ENCODE results near the gene PLCH1. TPM values are rescaled to one million over a fixed set of nuclear protein-coding genes. Genes with fewer than 3 reads are reported as not detected.

PLCH1 gene
- total RNA-seq, 4 donors from 2014 or later = 0.68 to 1.2 (median 0.87) TPM

DNA sequence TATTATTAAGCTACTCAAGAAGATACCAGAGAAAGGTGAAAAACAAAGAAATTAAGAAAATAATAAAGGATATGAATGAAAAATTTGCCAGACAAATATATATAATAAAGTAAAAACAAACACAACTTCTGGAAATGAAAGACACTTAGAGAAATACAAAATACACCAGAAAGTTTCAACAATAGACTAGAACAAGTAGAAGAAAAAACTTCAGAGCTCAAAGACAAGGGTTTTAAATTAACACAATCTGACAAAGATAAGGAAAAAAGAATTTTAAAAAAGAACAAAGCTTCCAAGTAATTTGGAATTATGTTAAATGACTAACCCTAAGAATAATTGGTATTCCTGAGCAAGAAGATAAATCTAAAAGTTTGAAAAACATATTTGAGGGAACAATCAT is 135.3 kb downstream of the PLCH1 start:
- no peaks in the 10 kb centered on the region for H3K4me1 ChIP-seq
- no peaks in the 10 kb centered on the region for H3K36me3 ChIP-seq
- H3K27ac ChIP-seq = no peak overlapping the region
- DNase-seq (ENCODE audit: low spot score in 2 of 2) = no peak
- H3K4me3 ChIP-seq = no peak overlapping the region
- H3K9me3 ChIP-seq = no peaks in the 10 kb centered on the region
- H3K27me3 ChIP-seq = no peaks in the 10 kb centered on the region
- TF ChIP-seq POLR2AphosphoS5 (IDR thresholded peaks at IDR 0.05) = no peak
- TF ChIP-seq, protein P1, sequence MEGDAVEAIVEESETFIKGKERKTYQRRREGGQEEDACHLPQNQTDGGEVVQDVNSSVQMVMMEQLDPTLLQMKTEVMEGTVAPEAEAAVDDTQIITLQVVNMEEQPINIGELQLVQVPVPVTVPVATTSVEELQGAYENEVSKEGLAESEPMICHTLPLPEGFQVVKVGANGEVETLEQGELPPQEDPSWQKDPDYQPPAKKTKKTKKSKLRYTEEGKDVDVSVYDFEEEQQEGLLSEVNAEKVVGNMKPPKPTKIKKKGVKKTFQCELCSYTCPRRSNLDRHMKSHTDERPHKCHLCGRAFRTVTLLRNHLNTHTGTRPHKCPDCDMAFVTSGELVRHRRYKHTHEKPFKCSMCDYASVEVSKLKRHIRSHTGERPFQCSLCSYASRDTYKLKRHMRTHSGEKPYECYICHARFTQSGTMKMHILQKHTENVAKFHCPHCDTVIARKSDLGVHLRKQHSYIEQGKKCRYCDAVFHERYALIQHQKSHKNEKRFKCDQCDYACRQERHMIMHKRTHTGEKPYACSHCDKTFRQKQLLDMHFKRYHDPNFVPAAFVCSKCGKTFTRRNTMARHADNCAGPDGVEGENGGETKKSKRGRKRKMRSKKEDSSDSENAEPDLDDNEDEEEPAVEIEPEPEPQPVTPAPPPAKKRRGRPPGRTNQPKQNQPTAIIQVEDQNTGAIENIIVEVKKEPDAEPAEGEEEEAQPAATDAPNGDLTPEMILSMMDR (IDR thresholded peaks at IDR 0.05) = no peak
- TF ChIP-seq EP300 (IDR thresholded peaks at IDR 0.05) = no peak
- no peak for TF ChIP-seq POLR2A (IDR thresholded peaks at IDR 0.05)

DNA sequence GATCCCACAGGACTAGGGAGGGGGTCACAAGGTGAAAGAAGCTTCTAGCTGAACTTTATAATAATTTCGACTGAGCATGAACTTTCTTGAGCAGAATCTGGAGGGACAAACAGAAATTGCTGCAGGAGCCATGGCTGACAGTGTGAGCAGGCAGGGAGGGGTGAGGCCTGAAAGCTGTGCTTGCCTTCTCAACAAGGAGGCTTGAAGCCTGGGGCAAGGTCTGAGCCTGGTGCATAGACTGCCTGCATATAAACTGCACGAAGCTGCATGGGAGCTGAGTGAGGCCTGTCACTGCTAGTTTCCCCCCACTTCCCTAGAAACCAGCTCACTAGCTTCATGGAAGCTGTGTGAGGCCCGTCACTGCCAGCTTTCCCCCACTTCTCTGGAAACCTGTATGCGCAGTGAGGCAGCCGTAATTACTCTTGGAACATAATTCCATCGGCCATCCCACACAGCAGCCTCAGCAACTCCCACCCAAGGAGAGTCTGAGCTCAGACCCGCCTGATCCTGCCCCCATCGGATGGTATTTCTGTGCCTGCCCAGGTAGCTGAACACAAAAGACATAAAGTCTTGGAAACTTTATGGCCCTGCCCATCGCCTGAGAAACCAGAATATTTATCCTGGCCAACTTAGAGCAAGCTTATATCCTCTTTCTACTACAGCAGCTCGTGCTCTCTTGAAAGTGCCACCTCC is 136.5 kb downstream of the PLCH1 start:
- no peak overlapping the region for H3K4me3 ChIP-seq
- WGBS = 85% methylated on average over 10 of the region's 10 CpGs
- H3K27me3 ChIP-seq = no peaks in the 10 kb centered on the region
- no peaks in the 10 kb centered on the region for H3K4me1 ChIP-seq
- H3K36me3 ChIP-seq = no peaks in the 10 kb centered on the region
- no peak for TF ChIP-seq POLR2A (IDR thresholded peaks at IDR 0.05)
- TF ChIP-seq EP300 (IDR thresholded peaks at IDR 0.05) = no peak
- TF ChIP-seq POLR2AphosphoS5 (IDR thresholded peaks at IDR 0.05) = no peak
- TF ChIP-seq, protein P1 (IDR thresholded peaks at IDR 0.05) = no peak
- no peak for DNase-seq (ENCODE audit: low spot score in 2 of 2)
- H3K9me3 ChIP-seq = no peaks in the 10 kb centered on the region
- no peak overlapping the region for H3K27ac ChIP-seq

DNA sequence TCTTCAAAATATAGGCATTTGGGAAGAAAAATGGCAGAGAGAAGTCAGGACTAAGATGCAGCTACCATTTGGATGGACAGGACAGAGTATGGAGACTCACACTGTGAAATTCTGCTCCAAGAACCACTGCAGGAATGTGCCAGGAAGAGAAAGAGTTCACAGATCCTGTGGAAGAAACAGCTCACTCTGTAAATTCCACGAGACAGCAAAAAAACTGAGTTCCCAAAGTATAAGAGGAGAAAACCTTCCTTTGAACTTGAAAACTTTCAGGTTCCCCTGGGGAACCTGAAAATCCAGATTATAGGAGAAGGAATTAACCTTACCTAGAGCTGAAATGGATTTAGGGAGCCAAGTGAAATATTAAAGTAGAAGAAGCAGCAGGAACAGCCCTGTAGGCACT is 137.1 kb downstream of the PLCH1 start:
- Histone ChIP-seq H3K27ac (no peak overlapping the region), H3K4me1 (no peaks in the 10 kb centered on the region), H3K36me3 (no peaks in the 10 kb centered on the region), H3K9me3 (no peaks in the 10 kb centered on the region), H3K27me3 (no peaks in the 10 kb centered on the region), H3K4me3 (no peak overlapping the region)
- DNase-seq (ENCODE audit: low spot score in 2 of 2) = no peak
- TF ChIP-seq POLR2AphosphoS5 (IDR thresholded peaks at IDR 0.05) = no peak
- TF ChIP-seq EP300 (IDR thresholded peaks at IDR 0.05) = no peak
- TF ChIP-seq, protein P1 (IDR thresholded peaks at IDR 0.05) = no peak
- TF ChIP-seq POLR2A (IDR thresholded peaks at IDR 0.05) = no peak
- WGBS = 61% methylated on average over 1 of the region's 1 CpG

DNA sequence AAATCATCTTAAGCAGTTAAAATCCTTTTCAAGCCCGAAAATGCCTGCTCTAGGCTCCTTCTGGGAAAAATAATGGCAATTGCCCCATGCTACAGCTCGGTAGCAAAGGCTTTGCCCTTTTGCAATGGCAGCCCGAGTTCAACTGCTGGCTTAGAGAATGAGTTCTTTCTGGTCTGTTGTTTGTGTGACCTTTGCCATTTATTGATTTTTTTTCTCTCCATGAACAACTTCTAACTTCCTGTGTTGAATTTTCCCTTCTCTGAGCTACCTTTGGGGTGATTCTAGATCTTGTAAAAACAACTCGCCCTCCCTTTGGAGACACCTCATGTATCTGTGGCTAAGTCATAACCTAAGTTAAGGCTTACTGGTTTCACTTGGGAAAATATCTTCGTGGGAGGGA is 139.3 kb downstream of the PLCH1 start:
- H3K4me1 ChIP-seq = no peaks in the 10 kb centered on the region

DNA sequence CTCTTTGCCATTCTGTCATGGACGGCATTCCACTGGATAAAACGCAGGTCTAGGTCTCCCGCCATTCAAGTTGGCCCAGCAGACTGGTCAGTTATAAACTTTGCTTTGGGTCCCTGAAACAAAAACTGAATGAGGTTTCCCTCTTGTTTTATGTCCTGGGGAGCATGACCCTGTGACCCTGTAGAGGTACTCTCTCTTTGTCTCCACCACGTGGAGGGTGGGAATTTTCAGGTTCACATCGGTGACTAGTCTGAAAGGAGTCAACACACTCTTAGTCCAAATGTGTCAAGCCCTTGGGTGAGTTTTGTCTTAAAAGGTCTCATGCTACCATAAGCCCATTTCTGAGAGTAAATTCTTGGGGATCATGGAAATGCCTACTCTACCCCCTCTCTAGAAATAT is 139.9 kb downstream of the PLCH1 start:
- WGBS = 76% methylated on average over 5 of the region's 5 CpGs
- Histone ChIP-seq H3K4me3 (no peak overlapping the region), H3K36me3 (no peaks in the 10 kb centered on the region), H3K9me3 (no peaks in the 10 kb centered on the region), H3K27ac (no peak overlapping the region), H3K27me3 (no peaks in the 10 kb centered on the region), H3K4me1 (no peaks in the 10 kb centered on the region)
- DNase-seq (ENCODE audit: low spot score in 2 of 2) = no peak
- TF ChIP-seq EP300 (IDR thresholded peaks at IDR 0.05) (no peak), POLR2AphosphoS5 (IDR thresholded peaks at IDR 0.05) (no peak), POLR2A (IDR thresholded peaks at IDR 0.05) (no peak)
- TF ChIP-seq, protein P1 (IDR thresholded peaks at IDR 0.05) = no peak

More for the DNA sequence above, 139.3 kb downstream of the PLCH1 start:
- TF ChIP-seq EP300 (IDR thresholded peaks at IDR 0.05) = no peak
- TF ChIP-seq POLR2AphosphoS5 (IDR thresholded peaks at IDR 0.05) = no peak
- no peak for TF ChIP-seq POLR2A (IDR thresholded peaks at IDR 0.05)
- TF ChIP-seq, protein P1 (IDR thresholded peaks at IDR 0.05) = no peak
- Histone ChIP-seq H3K27ac (no peak overlapping the region), H3K27me3 (no peaks in the 10 kb centered on the region), H3K4me3 (no peak overlapping the region), H3K9me3 (no peaks in the 10 kb centered on the region), H3K36me3 (no peaks in the 10 kb centered on the region)
- 65% methylated on average over 5 of the region's 5 CpGs for WGBS
- no peak for DNase-seq (ENCODE audit: low spot score in 2 of 2)
